Fibroblast of lung (primary cell): ENCODE results near the gene ABLIM2. TPM values are rescaled to one million over a fixed set of nuclear protein-coding genes. Genes with fewer than 3 reads are reported as not detected.

ENCODE experiments used
- DNase-seq, 2 donors: peaks; one replicate each; pipeline versions ENCODE4 v3.0.0 to v3.0.0-alpha.2; 2010; ENCODE audit warnings: low read depth in 2 of 2
- H2AFZ ChIP-seq: 2 replicates; pipeline ENCODE4 v1.5.1; 2012; ENCODE audit warnings: low read length, control low read depth, inconsistent platforms
- H3K27ac ChIP-seq: 2 replicates; pipeline ENCODE4 v1.5.1; 2011; ENCODE audit warnings: low read length, control low read depth; ENCODE audit not compliant: insufficient read depth
- H3K27me3 ChIP-seq: 2 replicates; pipeline ENCODE4 v1.5.1; 2011; ENCODE audit warnings: mild to moderate bottlenecking, low read length; ENCODE audit not compliant: control insufficient read depth, insufficient read depth
- H3K36me3 ChIP-seq: 2 replicates; pipeline ENCODE4 v1.5.1; 2011; ENCODE audit warnings: low read length; ENCODE audit not compliant: control insufficient read depth, insufficient read depth
- H3K4me1 ChIP-seq: 2 replicates; pipeline ENCODE4 v1.5.1; 2011; ENCODE audit warnings: low read length; ENCODE audit not compliant: control insufficient read depth, insufficient read depth; ENCODE audit errors: extremely low read depth
- H3K4me2 ChIP-seq: 2 replicates; pipeline ENCODE4 v1.5.1; 2011; ENCODE audit warnings: low read length, control low read depth; ENCODE audit not compliant: insufficient read depth; ENCODE audit errors: extremely low read depth
- H3K4me3 ChIP-seq, 4 experiments: fragments of 200-600 bp in 1 of 4; sonication (generic) in 1 of 4; replicated peaks in 1 of 4; 2 replicates each; pipeline ENCODE4 v1.5.1; 2011 to 2016; ENCODE audit warnings: low read length in 4 of 4, low read depth in 3 of 4, mild to moderate bottlenecking in 3 of 4, control low read depth in 2 of 4, inconsistent platforms in 1 of 4, mixed read lengths in 1 of 4; ENCODE audit not compliant: insufficient read depth in 1 of 4; ENCODE audit errors: control extremely low read depth in 1 of 4
- H3K79me2 ChIP-seq: 2 replicates; pipeline ENCODE4 v1.5.1; 2012; ENCODE audit warnings: mild to moderate bottlenecking, low read length, inconsistent platforms; ENCODE audit not compliant: control insufficient read depth, insufficient read depth
- H3K9ac ChIP-seq: 2 replicates; pipeline ENCODE4 v1.5.1; 2011; ENCODE audit warnings: mild to moderate bottlenecking, low read length, control low read depth; ENCODE audit not compliant: insufficient read depth
- H3K9me3 ChIP-seq: 2 replicates; pipeline ENCODE4 v1.5.1; 2012; ENCODE audit warnings: low read depth, low read length; ENCODE audit not compliant: control insufficient read depth, insufficient read depth
- H4K20me1 ChIP-seq: 2 replicates; pipeline ENCODE4 v1.5.1; 2011; ENCODE audit warnings: low read length; ENCODE audit not compliant: control insufficient read depth, insufficient read depth; ENCODE audit errors: extremely low read depth
- EZH2 ChIP-seq: IDR thresholded peaks from 2 replicates; pipeline ENCODE4 v1.5.1; 2012; ENCODE audit warnings: low read length, control low read depth, mild to moderate bottlenecking; ENCODE audit errors: missing control alignments
- polyA plus RNA-seq, 2 donors: library from polyadenylated mRNA; depleted of rRNA in 1 of 2; stranded (reverse) in 1 of 2; unstranded in 1 of 2; fragments of >200 nt; gene quantifications; 2 replicates each; pipeline ENCODE4 v1.2.1, GENCODE V29; 2011 to 2012; ENCODE audit warnings: missing spikeins in 1 of 2
- total RNA-seq: library from RNA; depleted of rRNA; stranded (reverse); fragments of >200 nt; gene quantifications from 2 replicates; pipeline ENCODE4 v1.2.1, GENCODE V29; 2014
- TF ChIP-seq, protein P1 (sequence below), 2 donors: IDR thresholded peaks in 1 of 2; conservative IDR thresholded peaks in 1 of 2; 1 replicate in 1 of 2; 2 replicates in 1 of 2; pipeline ENCODE4 v1.5.1; 2011 to 2012; ENCODE audit warnings: low read length in 2 of 2, control low read depth in 1 of 2, inconsistent platforms in 1 of 2, low read depth in 1 of 2, mild to moderate bottlenecking in 1 of 2

ABLIM2 gene
- total and polyA plus RNA-seq, 2 donors (not counting 1 experiment from before 2014, with no cell fraction given): 0.66 to 2.6 TPM

DNA sequence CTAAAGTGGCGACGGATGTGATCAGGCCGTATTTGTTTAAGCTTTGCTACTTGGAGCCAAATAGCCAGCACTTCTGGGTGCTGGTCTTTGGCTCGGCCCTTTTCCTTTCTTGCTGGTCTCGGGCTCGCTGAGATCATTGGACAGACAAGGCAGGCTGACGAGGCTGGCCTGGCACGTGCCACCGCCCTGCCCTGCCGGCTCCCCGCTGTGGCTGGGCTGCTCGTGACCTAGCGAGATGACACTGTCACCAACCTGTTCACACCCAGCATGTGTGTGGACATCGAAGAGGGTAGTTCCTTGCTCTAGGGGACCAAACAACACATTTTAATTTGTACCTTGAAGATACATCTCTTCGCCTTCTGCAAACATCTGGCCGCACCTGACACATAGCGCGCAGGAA lies 98.0 kb downstream of the ABLIM2 start:
- no peaks in the 10 kb centered on the region for H4K20me1 ChIP-seq
- H3K79me2 ChIP-seq: no peaks in the 10 kb centered on the region
- no peak for DNase-seq
- H3K9ac ChIP-seq: no peak overlapping the region
- no peak overlapping the region for H3K4me2 ChIP-seq
- no peaks in the 10 kb centered on the region for H3K27me3 ChIP-seq
- no peak overlapping the region for H2AFZ ChIP-seq
- no peaks in the 10 kb centered on the region for H3K4me1 ChIP-seq
- H3K4me3 ChIP-seq: no peak overlapping the region
- no peak overlapping the region for H3K27ac ChIP-seq
- H3K9me3 ChIP-seq: no peaks in the 10 kb centered on the region
- H3K36me3 ChIP-seq: no peaks in the 10 kb centered on the region
- TF ChIP-seq, protein P1, sequence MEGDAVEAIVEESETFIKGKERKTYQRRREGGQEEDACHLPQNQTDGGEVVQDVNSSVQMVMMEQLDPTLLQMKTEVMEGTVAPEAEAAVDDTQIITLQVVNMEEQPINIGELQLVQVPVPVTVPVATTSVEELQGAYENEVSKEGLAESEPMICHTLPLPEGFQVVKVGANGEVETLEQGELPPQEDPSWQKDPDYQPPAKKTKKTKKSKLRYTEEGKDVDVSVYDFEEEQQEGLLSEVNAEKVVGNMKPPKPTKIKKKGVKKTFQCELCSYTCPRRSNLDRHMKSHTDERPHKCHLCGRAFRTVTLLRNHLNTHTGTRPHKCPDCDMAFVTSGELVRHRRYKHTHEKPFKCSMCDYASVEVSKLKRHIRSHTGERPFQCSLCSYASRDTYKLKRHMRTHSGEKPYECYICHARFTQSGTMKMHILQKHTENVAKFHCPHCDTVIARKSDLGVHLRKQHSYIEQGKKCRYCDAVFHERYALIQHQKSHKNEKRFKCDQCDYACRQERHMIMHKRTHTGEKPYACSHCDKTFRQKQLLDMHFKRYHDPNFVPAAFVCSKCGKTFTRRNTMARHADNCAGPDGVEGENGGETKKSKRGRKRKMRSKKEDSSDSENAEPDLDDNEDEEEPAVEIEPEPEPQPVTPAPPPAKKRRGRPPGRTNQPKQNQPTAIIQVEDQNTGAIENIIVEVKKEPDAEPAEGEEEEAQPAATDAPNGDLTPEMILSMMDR (conservative IDR thresholded peaks at IDR 0.05 in 1 of 2, IDR thresholded peaks at IDR 0.05 in 1 of 2; ENCODE audit: low read depth in 1 of 2, low read length in 2 of 2): no peak
- no peak for TF ChIP-seq EZH2

DNA sequence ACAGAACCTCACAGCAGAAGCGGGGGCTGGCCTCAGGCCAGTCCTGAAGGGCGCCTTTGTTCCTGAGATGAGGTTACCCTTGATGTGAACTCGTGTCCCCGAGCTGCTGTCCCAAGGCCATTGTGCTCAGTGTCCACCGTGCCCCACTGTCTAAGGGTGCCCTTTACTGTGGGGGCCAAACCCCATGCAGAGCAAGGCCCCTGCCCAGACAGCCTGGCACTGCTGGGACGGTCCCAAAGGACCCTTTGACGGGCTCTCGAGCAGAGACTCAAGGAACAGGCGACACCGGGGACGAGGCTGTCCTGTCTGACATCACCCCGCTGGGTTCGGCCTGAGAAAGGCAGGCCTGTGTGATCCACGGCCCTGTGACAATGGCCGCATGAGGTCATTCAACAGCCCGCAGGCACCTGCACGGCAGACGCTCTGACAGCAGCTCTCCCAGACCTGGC lies 100.6 kb downstream of the ABLIM2 start:
- no peaks in the 10 kb centered on the region for H3K36me3 ChIP-seq
- no peak overlapping the region for H3K27ac ChIP-seq
- H2AFZ ChIP-seq: no peak overlapping the region
- no peak overlapping the region for H3K9ac ChIP-seq
- no peaks in the 10 kb centered on the region for H3K4me1 ChIP-seq
- no peak overlapping the region for H3K4me2 ChIP-seq
- no peak for TF ChIP-seq EZH2
- TF ChIP-seq, protein P1 (conservative IDR thresholded peaks at IDR 0.05 in 1 of 2, IDR thresholded peaks at IDR 0.05 in 1 of 2; ENCODE audit: low read depth in 1 of 2, low read length in 2 of 2): no peak
- H4K20me1 ChIP-seq: no peaks in the 10 kb centered on the region
- no peaks in the 10 kb centered on the region for H3K9me3 ChIP-seq
- no peaks in the 10 kb centered on the region for H3K27me3 ChIP-seq
- no peaks in the 10 kb centered on the region for H3K79me2 ChIP-seq
- DNase-seq: no peak
- H3K4me3 ChIP-seq: no peak overlapping the region

DNA sequence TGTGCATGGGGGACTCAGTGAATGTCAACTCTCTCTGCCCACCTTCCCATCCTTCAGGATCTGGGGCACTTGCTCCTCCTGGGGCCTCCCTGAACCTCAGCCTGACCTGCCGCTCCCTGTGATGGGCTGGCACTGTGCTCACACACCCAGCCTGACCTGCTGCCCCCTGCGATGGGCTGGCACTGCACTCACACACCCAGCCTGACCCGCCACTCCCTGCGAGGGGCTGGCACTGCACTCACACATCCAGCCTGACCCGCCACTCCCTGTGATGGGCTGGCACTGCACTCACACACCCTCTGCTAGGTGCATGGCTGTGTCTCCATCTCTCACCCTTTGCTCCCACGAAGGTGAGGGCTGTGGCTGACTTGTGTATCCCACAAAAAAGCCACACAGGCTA lies 103.4 kb downstream of the ABLIM2 start:
- no peaks in the 10 kb centered on the region for H3K79me2 ChIP-seq
- DNase-seq: no peak

More for the DNA sequence above, 103.4 kb downstream of the ABLIM2 start:
- Histone ChIP-seq H3K9ac (no peak overlapping the region), H3K27ac (no peak overlapping the region), H3K27me3 (no peaks in the 10 kb centered on the region), H3K36me3 (no peaks in the 10 kb centered on the region), H3K9me3 (no peaks in the 10 kb centered on the region), H3K4me3 (no peak overlapping the region), H3K4me1 (no peaks in the 10 kb centered on the region), H4K20me1 (no peaks in the 10 kb centered on the region), H3K4me2 (no peak overlapping the region), H2AFZ (no peak overlapping the region)
- TF ChIP-seq, protein P1 (conservative IDR thresholded peaks at IDR 0.05 in 1 of 2, IDR thresholded peaks at IDR 0.05 in 1 of 2; ENCODE audit: low read depth in 1 of 2, low read length in 2 of 2): no peak
- TF ChIP-seq EZH2: no peak
